GM18909 (cell line): ENCODE measurements around the gene ARNT2.

Experiments
- ATAC-seq: cut with Tn5 transposase; IDR thresholded peaks from one replicate; pipeline ENCODE4 v1.9.1; 2021; ENCODE audit warnings: mild to moderate bottlenecking; ENCODE audit not compliant: unreplicated experiment, poor library complexity

The ARNT2 gene

DNA sequence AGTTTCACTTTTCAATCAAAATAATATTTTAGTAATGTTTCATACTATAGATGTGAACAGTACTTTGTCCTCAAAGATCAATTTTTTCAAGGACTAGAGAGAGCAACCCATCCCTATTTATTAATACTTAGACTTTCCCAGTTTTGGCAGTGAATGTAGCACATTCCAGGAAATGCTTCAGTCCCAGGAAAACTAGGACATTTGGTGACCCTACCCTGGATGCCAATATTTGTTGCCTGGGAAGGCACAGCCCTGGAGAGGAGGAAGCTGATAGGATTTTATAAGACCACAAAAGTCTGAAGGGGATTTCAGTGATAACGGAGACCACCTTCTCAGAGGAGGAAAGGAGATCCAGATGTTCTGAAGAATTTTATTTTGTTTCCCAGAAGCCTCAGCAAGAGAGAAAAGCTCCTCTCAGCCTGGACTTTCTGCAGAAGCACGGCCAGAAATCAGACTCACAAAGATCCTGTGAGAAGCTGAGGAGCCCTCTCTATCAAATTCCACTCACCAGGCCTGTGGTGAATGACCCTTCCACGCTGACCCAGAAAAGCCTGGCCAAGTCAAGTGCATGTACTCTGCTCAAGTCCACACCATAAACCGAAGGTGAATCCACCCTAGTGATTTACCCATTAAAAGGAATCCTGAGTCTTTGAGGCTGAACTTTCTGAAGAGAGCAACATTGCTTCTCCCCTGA, 203.3 kb downstream of the ARNT2 start:
- no peak for ATAC-seq

DNA sequence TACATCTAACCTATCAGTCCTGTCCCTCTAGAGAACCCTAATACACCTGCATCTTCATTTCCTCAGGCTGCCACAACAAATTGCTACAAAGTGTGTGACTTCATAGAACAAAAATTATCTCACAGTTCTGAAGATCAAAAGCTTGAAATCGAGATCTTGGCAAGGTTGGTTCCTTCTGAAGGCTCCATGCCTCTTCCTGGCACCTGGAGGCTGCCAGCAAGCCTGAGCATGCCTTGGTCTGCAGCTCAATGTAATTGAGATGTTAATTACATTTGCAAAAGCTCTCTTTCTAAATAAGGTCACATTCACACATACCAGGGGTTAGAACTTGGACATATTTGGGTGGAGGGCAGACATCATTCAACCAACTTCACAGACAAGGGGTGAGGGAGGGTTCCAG, 204.5 kb downstream of the ARNT2 start:
- no peak for ATAC-seq

DNA sequence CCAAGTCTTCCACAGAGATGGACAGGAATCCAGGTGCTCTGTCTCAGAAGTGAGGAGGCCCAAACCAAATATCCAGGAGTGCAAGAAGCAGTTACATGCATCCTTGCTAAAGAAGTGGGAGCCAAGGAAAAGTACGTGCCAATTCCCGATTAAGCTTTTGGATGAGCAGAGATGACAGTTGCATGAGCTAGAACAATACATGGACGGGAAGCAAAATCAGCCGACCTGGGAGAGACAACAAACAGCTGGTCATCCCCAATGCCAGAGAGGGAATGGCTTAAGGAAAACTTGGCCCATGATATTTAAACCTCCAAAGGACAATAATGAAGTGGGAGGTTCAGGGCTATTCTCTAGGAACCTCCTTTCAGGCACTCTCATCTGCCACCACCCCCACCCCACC, 204.9 kb downstream of the ARNT2 start:
- ATAC-seq = no peak

DNA sequence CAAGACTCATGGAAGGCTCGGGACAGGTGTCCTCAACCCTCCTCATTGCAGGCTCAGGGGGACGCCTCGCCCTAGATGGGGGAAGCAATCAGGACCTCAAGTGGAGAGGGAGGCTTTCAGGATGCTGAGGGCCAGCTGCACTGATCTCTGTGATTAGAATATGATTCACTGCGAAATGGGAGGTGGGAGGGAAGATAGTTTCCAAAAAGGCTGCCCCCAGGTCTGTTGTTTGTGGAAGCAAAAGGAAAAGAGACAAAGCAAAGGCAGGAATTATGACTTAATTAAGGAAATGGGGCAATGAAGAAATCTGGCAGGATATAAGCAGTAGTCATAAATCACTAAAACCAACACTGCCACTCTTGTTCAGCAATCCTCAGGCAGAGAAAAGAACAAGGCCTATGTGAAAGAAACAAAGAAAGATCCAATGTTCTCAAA, 205.3 kb downstream of the ARNT2 start:
- ATAC-seq = no peak

DNA sequence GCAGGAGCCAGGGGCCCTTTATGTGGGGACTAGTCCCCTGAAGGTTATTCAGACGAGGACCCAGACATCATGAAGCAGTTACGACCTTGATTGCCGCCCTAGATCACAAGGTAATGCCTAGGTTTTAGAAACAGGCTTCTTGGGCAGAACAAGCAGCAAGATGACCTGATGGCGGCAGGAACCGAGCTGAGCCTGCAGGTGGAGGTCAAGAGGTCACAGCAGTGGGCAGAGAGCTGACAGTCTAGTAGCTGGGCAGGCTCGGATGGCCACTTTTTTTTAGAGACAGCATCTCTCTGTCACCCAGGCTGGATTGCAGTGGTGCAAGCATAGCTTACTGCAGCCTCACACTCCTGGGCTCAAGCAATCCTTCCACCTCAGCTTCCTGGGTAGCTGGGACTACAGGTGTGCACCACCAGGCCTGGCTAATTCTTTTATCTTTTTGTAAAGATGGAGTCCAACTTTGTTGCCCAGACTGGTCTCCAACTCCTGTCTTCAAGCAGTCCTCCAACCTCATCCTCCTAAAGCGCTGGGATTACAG, 207.4 kb downstream of the ARNT2 start:
- no peak for ATAC-seq

DNA sequence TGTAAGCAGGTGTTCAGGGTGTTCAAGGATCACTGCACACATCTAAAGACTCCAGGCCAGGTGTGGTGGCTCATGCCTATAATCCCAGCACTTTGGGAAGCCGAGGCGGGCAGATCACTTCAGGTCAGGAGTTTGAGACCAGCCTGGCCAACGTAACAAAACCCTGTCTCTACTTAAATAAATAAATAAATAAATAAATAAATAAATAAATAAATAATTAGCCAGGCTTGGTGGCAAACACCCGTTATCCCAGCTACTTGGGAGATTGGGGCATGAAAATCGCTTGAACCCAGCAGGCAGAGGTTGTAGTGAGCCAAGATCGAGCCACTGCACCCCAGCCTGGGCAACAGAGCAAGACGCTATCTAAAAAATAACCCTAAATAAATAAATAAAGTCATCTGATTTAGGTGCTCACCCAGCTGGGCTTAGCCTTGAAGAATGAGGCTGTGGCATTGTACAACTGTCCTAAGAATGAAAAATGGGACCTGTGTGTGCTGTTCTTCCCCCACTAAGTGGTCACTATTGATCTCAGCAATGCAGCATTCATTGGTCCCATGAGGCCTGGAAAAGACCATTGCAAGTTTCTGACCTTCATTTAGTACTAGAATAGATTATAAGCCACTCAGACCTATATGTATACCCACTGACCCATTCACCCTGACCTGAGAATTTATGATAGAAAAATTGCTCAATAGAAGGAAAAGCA, 208.1 kb downstream of the ARNT2 start:
- ATAC-seq = no peak

DNA sequence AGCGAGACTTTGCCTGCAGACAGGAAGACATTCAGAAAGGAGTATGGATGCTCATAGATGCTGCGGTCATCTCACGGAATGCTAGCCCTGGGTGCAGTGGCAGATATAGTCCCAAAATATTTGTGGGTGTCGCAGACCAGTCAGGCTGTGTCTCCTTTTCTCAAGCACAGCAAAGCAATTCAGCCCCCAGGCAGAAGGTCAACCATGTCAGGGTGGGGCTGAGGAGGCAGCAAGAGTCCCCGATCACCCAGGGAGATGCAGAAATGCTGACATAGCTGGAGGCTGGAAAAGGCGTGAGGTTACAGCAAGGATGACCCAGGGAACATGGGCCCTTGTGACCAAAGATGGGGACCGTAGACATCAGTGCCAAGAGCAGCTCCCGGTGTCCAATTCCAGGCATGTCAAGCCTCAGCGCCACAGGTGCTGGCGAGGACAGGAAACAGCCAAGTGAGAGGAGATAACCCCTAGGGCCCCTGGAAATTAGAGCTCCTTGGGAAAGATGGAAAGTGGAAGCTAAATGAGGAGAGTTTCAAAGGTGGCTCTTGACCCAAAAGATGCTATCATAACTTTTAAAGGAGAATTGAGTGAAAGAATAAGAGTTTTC, 209.7 kb downstream of the ARNT2 start:
- ATAC-seq = no peak

DNA sequence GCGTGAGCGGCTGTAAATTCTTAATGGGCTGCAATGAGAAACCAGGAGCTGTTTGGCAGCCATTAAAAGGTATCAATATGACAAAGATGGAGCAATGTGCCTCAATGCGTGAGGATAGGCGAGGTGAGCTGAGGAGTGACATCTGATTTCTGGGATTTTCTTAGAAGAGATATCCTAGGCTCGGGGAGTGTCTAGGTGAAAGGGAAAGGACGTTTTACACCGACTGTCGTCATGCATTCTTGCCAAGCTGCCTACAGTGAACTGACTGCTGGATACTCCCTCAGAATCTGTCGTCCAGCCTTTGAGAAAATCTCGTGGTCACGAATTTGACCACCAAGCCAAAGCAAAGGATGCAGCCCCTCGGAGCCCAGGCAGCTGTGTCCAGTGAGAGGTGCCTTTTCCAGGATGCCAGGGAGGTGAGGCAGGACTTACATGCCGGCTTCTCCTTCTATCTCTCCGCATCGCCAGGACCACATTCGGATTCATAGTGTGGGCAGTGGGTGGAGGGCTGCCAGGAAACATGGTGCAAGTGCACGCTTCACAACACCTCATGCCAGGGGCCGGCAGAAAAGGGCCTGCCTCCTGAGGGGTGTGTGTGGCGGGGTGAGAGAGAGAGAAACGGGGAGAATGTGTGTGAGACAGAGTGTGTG, 210.7 kb downstream of the ARNT2 start:
- no peak for ATAC-seq

DNA sequence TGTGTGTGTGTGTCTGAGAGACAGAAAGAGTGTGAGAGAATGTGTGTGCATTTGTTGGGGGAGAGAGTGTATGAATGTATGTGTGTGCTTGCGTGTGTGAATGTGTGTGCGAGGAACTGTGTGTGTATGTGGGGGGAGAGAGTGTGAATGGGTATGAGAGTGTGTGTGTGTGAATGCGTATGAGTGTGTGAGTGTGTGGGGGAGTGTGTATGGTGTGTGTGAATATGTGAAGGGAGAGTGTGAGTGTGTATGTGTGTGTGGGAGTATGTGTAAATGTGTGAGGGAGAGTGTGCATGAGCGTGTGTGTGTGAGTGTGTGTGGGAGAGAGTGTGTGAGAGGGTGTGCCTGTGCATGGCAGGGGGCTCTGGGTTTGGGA, 211.2 kb downstream of the ARNT2 start:
- no peak for ATAC-seq

DNA sequence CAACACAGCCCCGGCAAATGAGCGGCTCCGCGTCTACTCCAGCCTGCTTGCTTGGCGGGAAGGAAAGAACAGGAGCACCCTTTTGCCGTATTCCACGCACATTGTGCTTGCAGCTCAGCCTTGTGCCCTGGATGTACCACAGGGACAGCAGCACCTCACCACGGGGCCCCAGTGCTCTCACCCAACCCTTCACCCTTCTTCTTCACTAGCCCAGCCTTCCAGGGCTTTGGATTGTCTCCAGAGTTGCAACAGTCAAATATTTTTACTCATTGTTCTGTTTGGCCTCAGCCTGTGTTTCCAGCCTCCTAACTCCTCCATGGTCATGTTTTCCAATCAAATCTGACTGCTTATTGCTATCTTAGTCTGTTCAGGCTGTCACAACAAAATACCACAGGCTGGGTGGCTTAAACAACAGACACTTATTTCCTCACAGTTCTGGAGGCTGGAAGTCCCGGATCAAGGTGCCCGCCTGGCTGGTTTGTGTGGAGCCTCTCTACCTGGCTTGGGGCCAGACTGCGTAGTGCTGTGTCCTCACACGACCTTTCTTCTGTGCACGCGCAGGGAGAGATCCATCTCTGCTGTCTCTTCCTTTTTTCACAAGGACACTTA, 211.7 kb downstream of the ARNT2 start:
- no peak for ATAC-seq

DNA sequence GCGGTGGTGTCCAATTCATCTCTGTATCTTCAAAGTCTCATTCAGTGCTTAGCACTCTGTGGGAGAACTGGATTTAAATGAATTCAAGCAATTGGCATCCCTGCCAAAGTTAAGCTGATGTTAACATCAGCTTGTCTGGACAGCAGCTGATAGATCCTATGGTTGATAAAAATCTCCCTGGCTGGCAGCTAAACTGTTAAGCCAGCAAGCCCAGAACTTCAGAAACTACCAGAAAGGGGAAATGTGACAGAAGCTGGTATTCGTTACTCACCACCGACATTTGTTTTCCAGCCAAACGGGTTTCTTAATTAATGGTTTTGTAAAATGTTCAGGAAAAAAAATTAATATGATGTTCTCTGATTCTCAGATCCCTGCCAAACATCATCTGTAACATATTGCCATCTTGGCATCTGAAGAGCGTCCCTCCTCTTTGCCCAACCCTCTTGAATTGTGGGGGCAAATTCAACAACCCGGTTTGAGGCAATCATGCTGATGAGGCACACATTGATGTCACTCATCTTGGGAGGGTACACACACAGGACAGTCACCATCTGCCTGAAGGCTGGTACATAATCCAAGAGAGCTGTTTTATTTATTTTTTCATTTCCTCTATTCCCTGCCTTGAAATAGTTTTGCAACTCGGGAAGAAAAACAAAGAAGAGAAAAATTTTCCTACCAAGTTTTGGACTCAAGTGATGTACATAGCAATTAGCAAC, 214.7 kb downstream of the ARNT2 start:
- no peak for ATAC-seq

DNA sequence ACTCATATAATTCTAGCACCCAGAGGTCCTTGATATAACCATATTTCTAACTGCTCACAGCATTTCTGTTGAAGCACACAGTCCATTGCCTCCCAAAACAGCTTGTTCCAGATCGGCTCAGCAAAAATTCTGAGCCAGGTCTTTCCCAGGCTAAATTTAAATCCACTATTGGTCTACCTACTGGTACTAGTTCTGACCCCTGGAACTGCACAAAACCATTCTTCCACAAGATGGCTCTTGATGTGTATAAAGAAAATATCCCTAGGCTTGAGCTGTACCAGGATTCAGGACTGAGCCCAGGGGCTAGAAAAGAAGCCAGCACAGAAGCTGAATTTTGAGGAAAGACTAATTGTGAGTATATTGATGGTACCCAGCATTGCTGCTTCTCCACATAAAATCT, 215.5 kb downstream of the ARNT2 start:
- ATAC-seq = no peak

DNA sequence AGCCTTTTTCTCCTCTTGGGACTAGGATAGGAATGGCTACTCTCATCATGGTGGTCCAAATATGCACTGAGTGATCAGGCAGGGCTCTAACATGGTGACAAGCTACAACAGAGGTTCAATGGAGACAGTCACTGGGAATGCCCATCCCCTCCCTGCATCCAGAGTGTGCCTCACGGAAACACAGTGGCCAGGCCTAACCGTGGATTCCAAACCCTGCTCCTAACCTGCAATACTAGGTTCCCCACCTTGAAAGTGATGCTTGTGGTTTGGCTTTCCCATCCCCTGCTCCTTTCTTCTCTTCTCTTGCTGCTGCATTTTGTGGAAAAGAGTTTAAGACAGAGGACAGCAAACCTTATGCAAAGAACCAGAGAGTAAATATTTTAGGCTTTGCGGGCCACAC, 216.0 kb downstream of the ARNT2 start:
- no peak for ATAC-seq

DNA sequence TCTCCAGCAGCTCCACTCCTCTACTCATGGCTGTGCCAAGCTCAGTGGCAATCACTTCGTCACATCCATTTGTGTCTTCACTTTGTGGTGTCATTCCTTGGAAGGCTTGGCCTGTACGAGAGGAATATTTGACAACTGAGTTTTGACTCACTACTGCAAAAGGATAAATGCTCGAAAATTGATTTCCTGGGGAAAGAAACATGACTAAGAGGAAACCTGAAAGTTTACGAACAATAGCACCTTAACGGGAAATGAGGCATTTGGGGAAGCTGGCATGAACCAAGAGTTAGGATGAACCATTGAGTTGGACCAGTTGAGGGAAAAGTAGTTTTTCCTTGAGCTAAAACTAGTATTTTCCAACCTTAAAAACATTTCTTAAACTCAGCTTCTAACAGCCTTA, 216.7 kb downstream of the ARNT2 start:
- ATAC-seq = no peak

DNA sequence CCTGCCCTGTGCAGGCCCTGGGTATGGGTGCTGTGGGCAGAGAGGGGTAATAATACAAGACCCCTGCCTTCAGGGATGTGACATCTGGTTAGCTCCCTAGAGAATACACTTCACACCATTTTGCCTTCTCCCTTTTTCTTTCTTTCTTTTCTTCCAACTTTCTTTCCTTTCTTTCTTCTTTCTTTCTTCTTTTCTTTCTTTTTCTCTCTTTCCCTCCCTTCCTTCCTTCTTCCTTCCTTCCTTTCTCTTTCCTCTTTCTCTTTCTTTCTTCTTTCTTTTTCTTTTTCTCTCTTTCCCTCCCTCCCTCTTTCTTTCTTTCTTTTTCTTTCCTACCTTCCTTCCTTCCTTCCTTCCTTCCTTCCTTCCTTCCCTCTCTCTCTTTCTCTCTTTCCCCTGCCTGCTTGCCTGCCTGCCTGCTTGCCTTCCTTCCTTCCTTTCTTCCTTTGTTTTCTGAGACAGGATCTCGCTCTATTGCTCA, 222.5 kb downstream of the ARNT2 start:
- no peak for ATAC-seq

DNA sequence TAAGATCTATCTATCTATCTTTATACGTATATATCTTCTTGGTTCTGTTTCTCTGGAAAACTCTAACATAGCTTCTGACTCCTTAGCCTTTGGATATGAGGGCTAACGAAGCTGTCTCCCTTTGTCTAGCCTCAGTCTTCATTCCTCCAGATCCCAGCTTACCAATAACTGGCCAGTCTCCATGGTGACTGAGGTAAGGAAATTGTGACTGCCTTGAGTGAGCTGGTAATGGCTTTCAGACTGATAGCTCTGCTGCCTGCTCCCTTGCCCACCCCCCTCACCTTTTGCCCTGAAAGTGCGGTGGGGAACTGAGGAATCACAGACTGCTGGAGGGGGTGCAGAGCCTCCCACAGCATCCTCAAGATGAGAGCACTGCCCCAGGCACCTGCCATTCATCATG, 225.2 kb downstream of the ARNT2 start:
- no peak for ATAC-seq

DNA sequence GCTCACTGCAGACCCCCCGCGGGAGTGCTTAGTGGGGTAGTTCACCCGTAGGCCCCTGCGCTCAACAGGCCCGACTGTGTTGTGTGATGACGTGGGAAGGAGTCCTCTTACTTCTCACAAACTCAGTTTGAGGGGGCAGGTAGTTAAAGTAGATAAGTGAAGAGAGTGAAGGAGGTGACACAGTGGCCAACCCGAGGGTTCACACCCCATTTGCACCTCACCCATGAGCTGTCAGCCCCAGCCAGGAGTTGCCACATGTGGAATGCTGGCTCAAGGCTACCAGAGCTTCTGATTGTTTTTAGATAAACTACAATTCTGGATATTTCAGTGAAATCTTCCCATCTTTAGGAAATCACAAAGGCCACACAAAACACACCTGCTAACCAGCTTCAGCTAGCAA, 226.8 kb downstream of the ARNT2 start:
- no peak for ATAC-seq

DNA sequence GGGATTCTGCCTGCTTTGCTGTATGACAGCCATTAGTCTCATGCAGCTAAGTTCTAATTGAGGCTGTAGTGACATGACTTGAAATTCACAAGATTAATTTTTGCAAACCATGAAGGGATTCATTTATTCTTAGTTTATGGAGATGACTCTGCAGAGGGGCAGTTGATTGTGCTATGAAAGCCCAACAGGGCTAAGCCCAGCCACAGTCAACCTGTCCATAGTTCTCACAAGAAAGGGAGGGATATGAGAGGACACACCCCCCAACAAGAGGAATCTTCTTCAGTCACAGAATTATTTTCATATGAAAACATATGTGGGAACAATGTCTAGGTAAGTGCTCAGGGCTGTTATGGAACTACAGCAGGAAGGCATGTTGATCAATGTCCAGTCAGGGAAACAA, 229.0 kb downstream of the ARNT2 start:
- ATAC-seq = no peak

DNA sequence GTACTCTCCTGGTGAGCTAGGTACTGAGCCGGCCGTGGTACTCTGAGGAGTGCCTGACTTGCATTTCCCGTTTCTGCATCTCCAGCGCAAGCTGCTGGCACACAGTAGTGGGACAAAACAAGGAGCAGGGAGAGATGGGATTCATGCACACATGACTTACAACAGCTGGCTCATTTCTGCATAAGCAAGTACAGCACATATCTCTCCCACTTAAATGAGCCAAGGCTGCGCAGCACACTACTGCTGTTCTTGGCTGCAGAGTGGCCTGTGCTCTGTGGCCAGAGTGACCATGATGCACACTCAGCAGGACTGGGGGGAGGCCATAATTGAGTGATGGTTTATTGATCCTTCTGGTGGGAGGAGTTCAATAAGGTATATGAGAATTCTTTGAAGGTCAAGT, 231.8 kb downstream of the ARNT2 start:
- ATAC-seq = no peak

DNA sequence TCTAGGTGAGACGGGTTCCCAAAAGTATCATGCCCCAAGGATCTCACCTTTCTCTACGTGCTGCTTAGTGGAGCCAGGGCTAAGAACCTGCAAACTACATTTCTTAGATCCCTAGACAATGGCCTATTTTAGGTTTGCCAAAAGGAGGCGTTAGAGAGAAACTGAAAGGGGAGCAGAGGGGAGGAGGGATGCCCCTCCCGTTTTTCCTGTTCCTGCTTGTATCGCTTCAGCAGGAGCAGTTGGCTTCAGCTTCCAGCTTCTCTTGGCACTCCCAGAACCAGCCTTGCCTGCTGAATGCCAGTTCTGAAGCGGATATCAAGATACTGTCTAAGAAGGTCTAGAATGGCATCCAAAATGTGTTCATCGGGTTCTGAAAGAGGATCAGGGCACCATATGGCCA, 232.5 kb downstream of the ARNT2 start:
- no peak for ATAC-seq
